Fibroblast of lung (primary cell): ENCODE data around the gene ANKS4B.

ENCODE experiments used
- CTCF ChIP-seq, 2 donors: IDR thresholded peaks in 1 of 2; conservative IDR thresholded peaks in 1 of 2; 1 replicate in 1 of 2; 2 replicates in 1 of 2; pipeline ENCODE4 v1.5.1; 2011 to 2012; ENCODE audit warnings: low read length in 2 of 2, control low read depth in 1 of 2, inconsistent platforms in 1 of 2, low read depth in 1 of 2, mild to moderate bottlenecking in 1 of 2
- EZH2 ChIP-seq: IDR thresholded peaks from 2 replicates; pipeline ENCODE4 v1.5.1; 2012; ENCODE audit warnings: low read length, control low read depth, mild to moderate bottlenecking; ENCODE audit errors: missing control alignments

GRCh38 chr16:21219551-21219950 lies 13.9 kb upstream of the ANKS4B start:
- TF ChIP-seq CTCF (conservative IDR thresholded peaks at IDR 0.05 in 1 of 2, IDR thresholded peaks at IDR 0.05 in 1 of 2; ENCODE audit: low read depth in 1 of 2, low read length in 2 of 2) (no peak), EZH2 (no peak)
